ENCODE results near the gene PGAM5.

Gene PGAM5

DNA sequence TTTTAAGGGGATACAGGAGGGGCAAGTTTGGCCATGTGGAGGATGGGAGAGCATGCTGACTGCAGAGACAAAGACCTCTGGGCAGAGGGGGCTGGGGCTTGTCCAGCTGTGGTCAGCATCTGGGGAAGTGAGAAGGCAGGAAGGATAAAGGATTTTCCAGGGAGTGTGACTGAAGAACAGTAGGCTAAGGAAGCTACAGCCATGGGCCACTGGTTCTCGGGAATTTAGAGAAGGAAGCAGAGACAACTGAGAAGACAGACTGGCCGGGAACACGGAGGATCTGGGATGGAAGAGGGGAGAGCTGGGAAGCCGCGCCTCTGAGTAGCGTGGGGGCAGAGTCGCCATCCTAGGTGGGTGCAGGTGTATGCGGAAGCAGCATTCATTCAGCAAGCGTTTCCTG lies 7.0 kb upstream of the PGAM5 start:
- TF ChIP-seq, protein P1, sequence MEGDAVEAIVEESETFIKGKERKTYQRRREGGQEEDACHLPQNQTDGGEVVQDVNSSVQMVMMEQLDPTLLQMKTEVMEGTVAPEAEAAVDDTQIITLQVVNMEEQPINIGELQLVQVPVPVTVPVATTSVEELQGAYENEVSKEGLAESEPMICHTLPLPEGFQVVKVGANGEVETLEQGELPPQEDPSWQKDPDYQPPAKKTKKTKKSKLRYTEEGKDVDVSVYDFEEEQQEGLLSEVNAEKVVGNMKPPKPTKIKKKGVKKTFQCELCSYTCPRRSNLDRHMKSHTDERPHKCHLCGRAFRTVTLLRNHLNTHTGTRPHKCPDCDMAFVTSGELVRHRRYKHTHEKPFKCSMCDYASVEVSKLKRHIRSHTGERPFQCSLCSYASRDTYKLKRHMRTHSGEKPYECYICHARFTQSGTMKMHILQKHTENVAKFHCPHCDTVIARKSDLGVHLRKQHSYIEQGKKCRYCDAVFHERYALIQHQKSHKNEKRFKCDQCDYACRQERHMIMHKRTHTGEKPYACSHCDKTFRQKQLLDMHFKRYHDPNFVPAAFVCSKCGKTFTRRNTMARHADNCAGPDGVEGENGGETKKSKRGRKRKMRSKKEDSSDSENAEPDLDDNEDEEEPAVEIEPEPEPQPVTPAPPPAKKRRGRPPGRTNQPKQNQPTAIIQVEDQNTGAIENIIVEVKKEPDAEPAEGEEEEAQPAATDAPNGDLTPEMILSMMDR (IDR thresholded peaks at IDR 0.05) = no peak
- no peak for TF ChIP-seq ZFX (IDR thresholded peaks at IDR 0.05; ENCODE audit: borderline replicate concordance)
- H3K27ac ChIP-seq = 0 out of 2 replicates have a peak overlapping the region, but pooled peaks have one; percentile 29

DNA sequence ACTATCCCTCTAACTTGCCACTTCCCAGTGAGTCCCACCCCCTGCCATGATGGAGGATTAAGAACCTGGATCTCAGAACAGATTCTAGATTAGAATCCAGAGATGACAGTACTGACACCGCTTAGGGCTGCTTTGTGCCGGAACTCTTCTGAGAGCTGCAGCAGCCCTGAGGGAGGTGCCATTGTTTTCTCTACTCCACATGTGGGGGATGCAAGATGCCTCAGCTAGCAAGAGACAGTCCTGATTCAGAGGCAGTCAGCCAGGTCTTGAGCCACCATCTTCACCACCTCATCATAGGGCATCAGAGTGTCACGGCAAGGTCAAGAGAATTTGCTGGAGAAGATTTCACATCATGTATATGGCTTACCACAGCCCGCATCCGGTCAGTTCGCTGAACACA lies 3.4 kb upstream of the PGAM5 start:
- no peak for TF ChIP-seq ZFX (IDR thresholded peaks at IDR 0.05; ENCODE audit: borderline replicate concordance)
- TF ChIP-seq, protein P1 (IDR thresholded peaks at IDR 0.05) = no peak
- peak overlapping the region; percentile 8; the same call in 1 of the 2 replicates for H3K27ac ChIP-seq

DNA sequence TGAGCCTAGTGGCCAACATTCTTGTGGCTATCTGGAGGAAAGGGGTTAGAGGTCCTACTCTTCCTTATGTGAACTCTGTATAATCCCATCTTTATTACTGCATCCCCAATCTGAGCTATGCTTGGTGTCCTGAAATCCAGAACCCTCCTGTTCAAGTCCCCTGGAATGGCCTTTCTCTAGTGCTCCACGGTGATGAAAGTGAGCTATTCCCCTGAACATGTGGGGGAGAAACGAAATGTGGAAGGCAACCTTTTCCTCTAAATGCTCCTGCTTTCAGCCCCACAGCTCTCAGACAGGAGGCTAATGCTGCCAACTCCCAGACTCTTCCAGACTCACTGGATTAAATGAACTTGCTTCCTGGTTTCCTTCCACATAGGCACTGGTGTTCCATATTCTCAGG lies 2.5 kb upstream of the PGAM5 start:
- peak overlapping the region; percentile 98 for H3K27ac ChIP-seq
- TF ChIP-seq, protein P1 (IDR thresholded peaks at IDR 0.05) = no peak
- TF ChIP-seq ZFX (IDR thresholded peaks at IDR 0.05; ENCODE audit: borderline replicate concordance) = no peak

DNA sequence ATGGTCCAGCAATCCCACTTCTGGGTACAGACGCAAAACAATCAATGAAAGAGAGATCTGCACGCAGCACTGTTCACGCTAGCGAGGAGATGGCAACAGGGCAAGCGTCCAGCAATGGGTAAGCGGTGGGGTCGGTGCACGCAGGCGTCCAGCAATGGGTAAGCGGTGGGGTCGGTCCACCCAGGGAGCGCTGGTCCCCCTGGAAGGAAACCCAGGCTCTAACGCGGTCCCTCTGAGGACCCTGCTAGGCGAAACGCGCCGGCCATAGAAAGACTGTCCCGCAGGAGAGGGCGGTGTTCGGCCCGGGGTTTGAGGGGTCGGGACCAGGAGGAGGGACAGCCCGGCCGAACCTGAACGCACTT lies 618 bp upstream of the PGAM5 start:
- TF ChIP-seq, protein P1 (IDR thresholded peaks at IDR 0.05) = no peak
- no peak for TF ChIP-seq ZFX (IDR thresholded peaks at IDR 0.05; ENCODE audit: borderline replicate concordance)
- peak overlapping the region; percentile 98 for H3K27ac ChIP-seq

DNA sequence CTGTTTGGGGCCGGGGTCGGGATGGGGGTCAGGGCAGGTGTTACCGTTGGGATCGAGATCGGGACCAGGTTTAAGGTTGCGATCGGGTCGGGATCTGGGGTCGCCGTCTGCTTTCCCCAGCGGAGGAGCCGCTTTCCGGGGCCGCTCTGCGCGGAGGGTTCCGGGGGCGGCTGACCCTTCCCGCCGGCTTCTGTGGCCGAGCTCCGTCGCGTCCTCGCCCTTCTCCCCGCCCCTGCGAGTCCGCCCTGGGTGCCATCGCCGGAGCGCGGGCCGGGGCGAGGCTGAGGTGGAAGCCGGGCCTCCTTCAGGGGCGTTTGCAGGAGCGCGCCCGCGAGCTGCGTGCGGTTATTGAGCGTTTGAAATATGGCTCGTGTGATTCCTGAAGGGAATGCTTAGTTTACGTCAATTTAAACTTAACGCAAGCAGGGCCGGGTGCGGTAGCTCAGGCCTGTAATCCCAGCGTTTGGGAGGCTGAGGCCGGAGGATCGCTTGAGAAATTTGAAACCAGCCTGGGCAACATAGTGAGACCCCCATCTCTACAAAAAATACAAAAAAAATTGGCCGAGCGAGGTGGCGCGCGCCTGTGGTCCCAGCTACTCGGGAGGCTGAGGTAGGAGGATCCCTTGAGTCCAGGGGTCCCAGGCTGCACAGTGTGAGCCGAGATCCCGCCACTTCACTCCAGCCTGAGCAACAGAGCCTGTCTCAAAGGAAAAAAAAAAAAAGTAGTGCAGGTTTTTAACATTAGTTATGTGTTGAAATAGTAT lies 620 bp downstream of the PGAM5 start:
- H3K27ac ChIP-seq = peak overlapping the region; percentile 98
- TF ChIP-seq, protein P1 (IDR thresholded peaks at IDR 0.05) = no peak
- TF ChIP-seq ZFX (IDR thresholded peaks at IDR 0.05; ENCODE audit: borderline replicate concordance) = no peak

DNA sequence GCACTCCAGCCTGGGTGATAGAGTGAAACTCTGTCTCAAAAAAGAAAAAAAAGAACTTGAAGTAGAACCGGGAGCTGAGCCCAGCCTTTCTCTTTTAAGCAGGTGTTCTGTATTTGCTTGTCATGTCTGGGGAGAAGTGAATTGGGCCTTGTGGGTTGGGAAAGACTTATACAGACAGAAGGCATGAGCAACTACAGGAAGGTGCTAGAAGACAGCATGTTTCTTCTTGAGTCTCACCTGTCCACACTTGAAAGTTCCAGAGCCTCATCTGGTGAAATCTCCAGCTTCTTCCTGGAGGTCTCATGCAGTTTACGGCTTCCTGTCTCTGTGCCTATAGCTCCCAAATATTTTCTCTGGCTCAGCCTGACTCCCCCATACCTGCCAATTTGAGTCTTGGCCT lies 2.5 kb downstream of the PGAM5 start:
- TF ChIP-seq ZFX (IDR thresholded peaks at IDR 0.05; ENCODE audit: borderline replicate concordance) = no peak
- TF ChIP-seq, protein P1 (IDR thresholded peaks at IDR 0.05) = no peak
- H3K27ac ChIP-seq = peak overlapping the region; percentile 98

DNA sequence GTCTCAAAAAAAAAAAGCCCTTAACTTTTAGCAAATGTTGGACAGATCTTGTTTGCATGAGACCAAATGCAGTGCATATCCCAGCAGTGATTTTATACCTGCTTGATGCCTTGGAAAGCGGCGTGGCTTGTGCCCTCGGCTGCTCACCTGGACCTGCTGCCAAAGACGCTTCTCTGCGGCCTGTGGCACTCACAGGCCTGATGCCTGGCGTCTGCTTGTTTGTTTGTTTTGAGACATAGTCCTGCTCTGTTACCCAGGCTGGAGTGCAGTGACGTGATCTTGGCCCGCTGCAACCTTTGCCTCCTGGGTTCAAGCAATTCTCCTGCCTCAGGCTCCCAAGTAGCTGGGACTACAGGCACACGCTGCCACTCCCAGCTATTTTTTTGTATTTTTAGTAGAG lies 5.2 kb downstream of the PGAM5 start:
- TF ChIP-seq, protein P1 (IDR thresholded peaks at IDR 0.05) = no peak
- TF ChIP-seq ZFX (IDR thresholded peaks at IDR 0.05; ENCODE audit: borderline replicate concordance) = no peak
- H3K27ac ChIP-seq = peak overlapping the region; percentile 30; the same call in 1 of the 2 replicates
